Measurements from ENCODE around the gene TEX26.

TEX26 gene

DNA sequence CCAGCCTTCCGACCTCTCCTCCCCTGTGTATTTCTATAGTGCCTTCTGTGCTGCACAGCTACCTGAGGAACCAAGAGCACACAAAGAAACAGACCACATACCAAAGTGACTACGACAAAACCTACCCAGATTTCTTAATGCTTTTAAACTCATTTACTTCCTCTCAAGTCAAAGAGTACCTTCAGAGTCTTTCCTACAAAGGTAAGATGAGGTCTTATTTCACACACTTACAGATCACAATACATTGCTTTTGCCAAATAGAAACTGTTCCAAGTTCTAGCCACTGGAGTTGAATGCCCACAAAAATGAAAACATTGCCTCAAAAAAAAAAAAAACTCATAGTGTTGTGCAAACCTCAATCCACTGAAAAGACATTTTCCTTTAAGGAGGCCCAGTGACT is 36.4 kb downstream of the TEX26 start:
- DNase-seq, result no peak
- in situ Hi-C loops (cut with MboI; ENCODE audit: low pct_unique_long_range_greater_than_20kb, low sequenced_read_pairs), result no loop called here

DNA sequence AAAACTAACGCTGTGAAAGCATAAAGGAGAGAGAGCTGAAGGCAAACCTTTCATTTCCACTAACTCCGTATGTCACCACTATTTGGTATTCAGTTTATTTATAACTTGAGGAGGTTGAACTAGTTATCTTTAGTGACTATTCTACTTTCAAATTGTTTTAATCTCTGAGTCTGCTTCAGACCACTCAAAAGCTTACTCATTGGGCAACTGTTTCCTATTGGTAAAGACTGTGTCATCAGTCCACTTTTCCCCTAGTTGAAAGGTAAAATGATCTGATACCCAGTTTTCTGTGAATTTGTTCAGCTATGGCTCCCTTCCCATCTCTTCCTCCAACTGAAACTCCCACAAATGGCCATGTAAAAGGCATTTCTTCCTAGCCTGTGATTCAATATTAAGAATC is 39.1 kb downstream of the TEX26 start:
- in situ Hi-C loops (cut with MboI; ENCODE audit: low pct_unique_long_range_greater_than_20kb, low sequenced_read_pairs), result no loop called here
- no peak for DNase-seq

DNA sequence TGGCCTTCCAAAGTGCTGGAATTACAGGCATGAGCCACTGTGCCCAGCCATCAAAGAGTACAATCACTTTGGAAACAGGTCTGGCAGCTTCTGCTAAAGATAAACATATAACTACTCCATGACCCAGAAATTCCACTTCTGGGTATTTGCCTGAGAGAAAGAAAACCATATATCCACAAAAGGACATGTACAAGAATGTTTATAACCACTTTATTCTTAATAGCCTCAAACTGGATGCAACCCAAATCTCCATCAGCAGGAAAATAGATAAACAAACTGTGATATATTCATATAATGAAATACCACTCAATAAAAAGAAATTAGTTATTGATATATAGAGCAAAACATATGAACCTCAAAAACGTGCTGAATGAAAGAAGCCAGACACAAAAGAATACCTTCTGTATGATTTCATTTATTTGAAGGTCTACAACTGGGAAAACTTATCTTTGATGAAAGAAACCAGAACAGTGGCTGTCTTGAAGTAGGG is 40.5 kb downstream of the TEX26 start:
- in situ Hi-C loops (cut with MboI; ENCODE audit: low pct_unique_long_range_greater_than_20kb, low sequenced_read_pairs), result no loop called here

GRCh38 chr13:30974350-30974749 is 41.9 kb downstream of the TEX26 start:
- DNase-seq, result no peak
- in situ Hi-C loops (cut with MboI; ENCODE audit: low pct_unique_long_range_greater_than_20kb, low sequenced_read_pairs), result no loop called here

More for the DNA sequence above, 40.5 kb downstream of the TEX26 start:
- no peak for DNase-seq

DNA sequence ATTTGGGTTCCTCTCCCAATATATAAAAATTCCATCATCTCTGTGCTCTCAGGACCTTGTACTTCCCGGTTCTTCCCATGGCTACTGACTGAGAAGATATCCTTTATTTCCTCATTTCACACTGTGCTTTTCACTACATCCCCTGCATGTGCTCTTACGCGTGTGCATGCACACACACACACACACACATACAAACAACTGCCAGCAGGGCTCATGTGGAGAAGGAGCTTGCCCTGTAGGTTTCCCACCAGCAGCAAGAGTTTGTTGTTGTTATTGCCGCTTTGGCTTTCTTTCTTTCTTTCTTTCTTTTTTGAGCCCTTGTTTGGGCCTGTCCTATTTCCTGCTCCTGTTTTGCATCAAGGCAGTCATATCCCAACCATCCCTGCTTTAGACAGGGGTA is 43.6 kb downstream of the TEX26 start:
- in situ Hi-C loops (cut with MboI; ENCODE audit: low pct_unique_long_range_greater_than_20kb, low sequenced_read_pairs), result no loop called here
- DNase-seq, result no peak

- in situ Hi-C loops (cut with MboI; ENCODE audit: low pct_unique_long_range_greater_than_20kb, low sequenced_read_pairs), result no loop called here
- DNase-seq, result peak; percentile 42
Measured at GRCh38 chr13:30978981-30979956, 46.8 kb downstream of the TEX26 start.

DNA sequence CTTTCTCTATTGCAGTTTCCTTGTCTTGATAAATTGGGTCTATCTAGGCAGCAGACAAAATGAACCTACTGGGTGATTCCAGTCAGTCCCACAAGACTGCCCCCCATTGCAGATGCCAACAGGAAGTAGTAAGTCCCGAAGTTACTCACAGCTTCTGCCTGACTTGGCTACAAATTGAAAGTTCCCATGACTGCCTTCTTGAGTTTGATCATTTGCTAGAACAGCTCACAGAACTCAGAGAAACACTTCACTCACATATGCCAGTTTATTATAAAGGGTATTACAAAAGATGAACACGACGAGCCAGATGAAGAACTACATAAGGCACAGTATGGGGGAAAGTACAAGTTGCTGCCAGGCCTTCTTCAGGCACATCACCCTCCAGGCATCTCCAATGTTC is 50.0 kb downstream of the TEX26 start:
- in situ Hi-C loops (cut with MboI; ENCODE audit: low pct_unique_long_range_greater_than_20kb, low sequenced_read_pairs), result no loop called here
- DNase-seq, result no peak

- DNase-seq, result no peak
- in situ Hi-C loops (cut with MboI; ENCODE audit: low pct_unique_long_range_greater_than_20kb, low sequenced_read_pairs), result no loop called here
Measured at GRCh38 chr13:30982906-30983305, 50.5 kb downstream of the TEX26 start.

DNA sequence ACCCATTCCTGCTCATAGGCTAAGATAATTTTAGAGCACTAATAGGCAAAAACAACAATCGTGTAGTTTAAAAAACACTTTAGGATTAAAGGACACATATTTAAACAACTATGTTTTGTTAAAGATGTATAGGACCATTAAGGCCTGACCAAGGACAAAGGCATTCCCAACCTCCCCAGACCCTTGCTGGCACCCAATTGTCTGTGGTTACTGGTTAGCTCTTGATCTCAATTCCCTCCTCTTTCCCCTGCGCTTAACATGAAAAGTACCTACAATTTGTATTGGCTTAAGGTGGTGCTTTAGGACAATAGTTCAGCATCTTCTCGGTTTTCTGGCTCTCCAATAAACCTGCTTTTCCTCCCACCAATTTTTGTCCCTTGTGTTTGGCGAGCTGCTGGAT is 51.0 kb downstream of the TEX26 start:
- in situ Hi-C loops (cut with MboI; ENCODE audit: low pct_unique_long_range_greater_than_20kb, low sequenced_read_pairs), result no loop called here
- no peak for DNase-seq

DNA sequence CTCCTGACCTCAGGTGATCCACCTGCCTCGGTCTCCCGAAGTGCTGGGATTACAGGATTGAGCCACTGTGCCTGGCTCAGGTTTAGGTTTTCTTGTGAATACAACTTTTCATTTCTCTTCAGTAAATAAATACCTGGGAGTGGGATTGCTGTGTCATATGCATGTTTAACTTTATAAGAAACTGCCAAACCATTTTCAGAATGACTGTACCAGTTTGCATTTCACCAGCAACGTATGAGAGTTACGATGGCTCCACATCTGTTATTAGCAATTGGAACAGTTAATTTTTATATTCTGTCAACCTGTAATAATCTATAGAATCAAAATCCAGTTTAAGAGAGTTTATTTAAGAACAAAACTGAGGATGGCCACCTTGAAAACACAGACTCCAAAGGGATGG is 52.2 kb downstream of the TEX26 start:
- in situ Hi-C loops (cut with MboI; ENCODE audit: low pct_unique_long_range_greater_than_20kb, low sequenced_read_pairs), result no loop called here
- DNase-seq, result no peak

DNA sequence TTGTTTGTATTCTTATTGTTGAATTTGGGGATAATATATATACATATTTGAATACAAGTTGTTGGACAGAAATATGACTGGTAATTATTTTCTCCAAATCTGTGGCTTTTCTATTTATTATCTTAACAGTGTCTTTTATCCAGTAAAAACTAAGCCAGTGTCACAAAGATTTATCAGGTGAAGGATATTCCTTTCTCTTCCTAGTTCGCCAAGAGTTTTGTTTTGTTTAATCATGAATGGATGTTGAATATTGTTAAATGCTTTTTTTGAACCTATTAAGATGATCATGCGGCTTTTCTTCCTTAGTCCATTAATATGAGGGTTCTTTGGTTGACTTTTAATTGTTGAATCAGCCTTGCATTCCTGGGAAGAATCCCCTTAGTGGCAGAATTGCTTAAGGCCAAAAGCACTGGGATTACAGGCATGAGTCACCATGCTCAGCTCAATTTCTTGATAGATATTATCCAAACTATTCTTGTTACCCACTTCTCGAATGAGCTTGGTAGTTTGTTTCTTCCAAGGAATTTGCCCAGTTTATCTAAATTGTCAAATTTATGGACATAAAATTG is 53.3 kb downstream of the TEX26 start:
- in situ Hi-C loops (cut with MboI; ENCODE audit: low pct_unique_long_range_greater_than_20kb, low sequenced_read_pairs), result no loop called here
- no peak for DNase-seq

GRCh38 chr13:30991184-30991583 is 58.7 kb downstream of the TEX26 start:
- DNase-seq, result no peak
- in situ Hi-C loops (cut with MboI; ENCODE audit: low pct_unique_long_range_greater_than_20kb, low sequenced_read_pairs), result no loop called here

- in situ Hi-C loops (cut with MboI; ENCODE audit: low pct_unique_long_range_greater_than_20kb, low sequenced_read_pairs), result no loop called here
- no peak for DNase-seq
Measured at GRCh38 chr13:30991922-30992321, 59.5 kb downstream of the TEX26 start.

DNA sequence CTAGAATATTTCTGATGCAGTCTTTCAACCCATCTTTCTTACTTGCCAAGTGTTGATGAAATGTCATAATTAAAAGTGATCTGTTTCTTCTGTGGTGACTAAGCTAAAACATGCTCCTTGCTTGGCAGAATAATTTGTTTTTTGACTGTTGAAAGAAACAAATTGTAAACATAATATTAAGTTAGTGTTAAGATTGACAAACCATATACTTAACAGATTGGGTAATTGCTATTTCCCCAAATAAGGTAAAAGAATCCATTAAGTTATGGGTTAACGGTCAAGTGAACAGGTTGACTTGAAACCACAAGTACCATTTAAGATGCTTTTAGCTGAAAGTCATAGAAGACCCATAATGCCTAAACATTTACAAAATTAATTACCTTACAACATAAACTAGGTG is 62.9 kb downstream of the TEX26 start:
- in situ Hi-C loops (cut with MboI; ENCODE audit: low pct_unique_long_range_greater_than_20kb, low sequenced_read_pairs), result no loop called here
- no peak for DNase-seq

GRCh38 chr13:30997697-30998096 is 65.2 kb downstream of the TEX26 start:
- no peak for DNase-seq
- in situ Hi-C loops (cut with MboI; ENCODE audit: low pct_unique_long_range_greater_than_20kb, low sequenced_read_pairs), result no loop called here

DNA sequence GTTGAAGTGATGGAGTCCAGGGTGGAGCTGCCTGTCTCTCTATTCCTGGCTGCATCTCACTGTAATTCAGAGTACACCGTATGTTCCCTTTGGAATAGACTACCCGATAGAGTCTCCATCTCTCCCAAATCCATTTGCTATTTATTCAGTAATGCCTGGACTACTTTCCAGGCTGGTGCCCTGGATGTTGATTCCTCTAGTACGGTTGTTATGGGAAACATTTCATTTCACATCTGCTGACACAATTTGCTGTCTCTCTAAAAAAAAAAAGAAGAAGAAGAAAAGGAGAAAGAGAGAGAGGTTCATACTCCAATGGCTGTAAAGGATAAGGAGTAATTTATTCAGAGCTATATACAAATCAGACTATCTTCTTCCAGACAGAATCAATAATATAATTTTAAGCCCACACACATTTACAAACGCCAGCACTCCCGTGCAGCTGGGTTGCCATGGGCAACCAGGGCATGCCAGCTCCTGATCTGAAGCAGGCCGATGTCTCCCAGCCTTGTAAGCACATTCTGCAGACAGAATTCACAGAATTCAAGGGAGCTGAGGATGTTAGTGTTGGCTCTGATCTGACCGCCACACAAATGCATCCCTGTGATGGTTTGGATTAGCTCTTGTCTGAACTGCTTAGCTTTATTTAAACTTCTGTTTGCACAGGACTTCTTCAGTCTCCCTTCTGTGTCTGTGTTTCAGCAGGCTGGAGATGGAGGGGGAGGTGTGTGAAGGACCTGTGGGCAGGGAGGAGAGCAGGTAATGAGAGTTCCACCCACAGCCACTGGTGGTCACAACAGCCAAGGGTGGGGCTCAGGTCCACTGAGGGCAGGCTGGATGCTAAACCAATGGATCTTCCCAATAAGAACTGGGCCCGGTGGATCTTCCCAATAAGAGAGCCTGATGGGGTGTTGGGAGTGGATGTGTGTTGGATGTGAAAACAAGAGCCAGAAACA is 66.0 kb downstream of the TEX26 start:
- in situ Hi-C loops (cut with MboI; ENCODE audit: low pct_unique_long_range_greater_than_20kb, low sequenced_read_pairs), result no loop called here
- no peak for DNase-seq

DNA sequence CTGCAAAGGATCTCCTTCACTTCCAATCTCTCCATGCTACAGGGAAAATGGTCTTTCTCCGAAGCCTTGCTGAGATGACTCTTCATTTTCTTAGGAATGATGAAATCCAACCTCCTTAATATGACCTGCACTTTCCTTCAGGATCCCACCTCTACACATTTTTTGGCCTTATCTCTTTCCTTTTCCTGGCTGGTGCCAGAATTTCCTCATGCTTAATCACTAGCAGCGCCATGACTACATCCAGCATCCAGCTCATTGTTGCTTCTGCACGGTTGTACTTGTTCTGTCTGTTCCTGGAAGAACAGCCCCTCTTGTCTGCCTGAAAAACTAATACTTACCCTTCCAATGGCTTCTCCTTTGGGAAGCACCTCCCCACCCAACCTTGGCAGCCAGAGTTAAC is 68.4 kb downstream of the TEX26 start:
- in situ Hi-C loops (cut with MboI; ENCODE audit: low pct_unique_long_range_greater_than_20kb, low sequenced_read_pairs), result no loop called here

DNA sequence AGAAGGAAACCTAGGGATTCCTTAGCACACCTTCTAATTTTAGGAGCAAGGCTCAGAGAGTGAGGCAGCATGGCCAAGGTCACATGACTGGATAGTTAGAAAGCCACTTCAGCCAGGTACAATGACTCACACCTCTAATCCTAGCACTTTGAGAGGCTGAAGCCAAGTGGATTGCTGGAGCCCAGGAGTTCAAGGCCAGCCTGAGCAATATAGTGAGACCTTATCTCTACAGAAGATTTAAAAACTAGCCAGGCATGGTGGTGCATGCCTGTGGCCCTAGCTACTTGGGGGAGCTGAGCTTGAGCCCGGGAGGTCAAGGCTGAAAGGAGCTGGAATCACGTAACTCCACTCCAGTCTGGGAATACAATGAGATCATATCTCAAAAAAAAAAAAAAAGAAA is 69.2 kb downstream of the TEX26 start:
- DNase-seq, result no peak
- in situ Hi-C loops (cut with MboI; ENCODE audit: low pct_unique_long_range_greater_than_20kb, low sequenced_read_pairs), result no loop called here

More for the DNA sequence above, 68.4 kb downstream of the TEX26 start:
- DNase-seq, result no peak

- in situ Hi-C loops (cut with MboI; ENCODE audit: low pct_unique_long_range_greater_than_20kb, low sequenced_read_pairs), result no loop called here
- DNase-seq, result no peak
Measured at GRCh38 chr13:31005066-31005465, 72.6 kb downstream of the TEX26 start.

All from KBM-7 (cell line).